Measurements from ENCODE around the gene RUNX1. TPM values are rescaled to one million over a fixed set of nuclear protein-coding genes. Genes with fewer than 3 reads are reported as not detected.

RUNX1 gene
- total and polyA plus RNA-seq, 10 of the 15 experiments (the other 5 are each of a cell fraction or from before 2014, with no cell fraction given): 0.90 to 15.2 (median 4.1) TPM

DNA sequence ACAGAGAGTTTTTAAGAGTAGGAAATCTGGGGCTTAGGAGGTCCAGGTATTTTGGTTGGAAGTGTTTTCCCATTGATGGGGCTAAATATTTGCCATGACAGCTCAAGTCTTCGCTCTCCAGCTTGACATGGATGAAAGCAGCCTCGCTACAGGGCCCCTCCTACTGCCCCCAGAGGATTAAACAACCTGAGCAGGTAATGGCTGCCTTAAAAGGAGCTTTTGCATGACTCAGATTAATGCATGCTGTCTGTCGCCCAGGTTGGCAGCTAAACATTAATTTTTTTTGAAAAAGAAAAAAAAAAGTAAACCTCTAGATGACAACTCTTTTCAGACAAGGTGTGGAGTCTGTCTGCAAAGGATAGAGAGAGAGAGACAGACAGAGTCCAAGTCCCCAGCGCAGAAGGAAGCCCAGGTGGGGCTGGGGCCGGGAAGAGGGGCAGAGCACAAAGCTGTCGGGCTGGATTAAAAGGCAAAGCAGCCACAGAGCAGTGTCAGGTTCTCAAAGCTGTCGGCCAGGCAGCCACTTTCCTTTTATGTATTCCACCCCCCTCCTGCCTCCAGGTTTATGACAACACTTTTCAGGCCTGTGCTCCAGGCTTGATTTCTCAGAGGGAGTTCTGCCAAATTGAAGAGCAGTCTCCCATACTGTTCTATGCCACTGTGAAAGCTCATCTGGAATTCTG, 252.4 kb downstream of the RUNX1 start:
- no peak for TF ChIP-seq ZNF24 (IDR thresholded peaks at IDR 0.05)

DNA sequence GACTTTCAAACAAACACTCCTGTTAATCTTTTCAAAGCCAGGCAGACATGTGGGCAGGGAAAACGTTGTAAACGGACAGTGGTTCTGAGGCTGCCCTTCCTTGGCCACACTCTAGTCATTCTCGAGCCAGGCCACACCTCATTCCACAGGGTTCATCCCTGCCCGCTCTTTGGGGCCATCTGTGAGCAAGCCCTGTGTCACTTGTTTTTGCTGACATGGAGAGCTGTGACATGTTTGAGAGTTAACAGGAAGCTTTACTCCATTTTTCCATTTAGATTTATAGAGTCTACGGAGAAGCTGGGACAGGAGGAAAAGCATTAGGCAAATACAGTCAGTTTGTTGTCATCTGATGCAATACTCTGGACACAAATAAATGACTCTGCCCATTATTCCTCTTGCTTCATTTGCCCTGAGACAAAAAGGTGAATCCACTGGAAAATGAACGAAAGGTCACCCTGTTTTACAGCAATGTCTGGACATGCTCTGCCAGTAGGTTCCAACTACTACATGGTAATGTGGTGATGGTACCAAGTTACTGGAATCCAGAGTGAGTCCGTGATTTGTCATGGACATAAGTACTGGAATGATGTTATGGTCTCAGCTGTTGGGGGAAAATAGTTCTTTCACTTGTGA, 253.4 kb downstream of the RUNX1 start:
- ChIA-PET RAD21 (ENCODE audit: unreplicated experiment) (interaction anchor here (0.9 kb wide), 1 partner anchor 94 kb away, joined by 4 read pairs; no protein-coding TSS in a partner anchor), POLR2A (no interaction called here), CTCF (no interaction called here), SMC1A (ENCODE audit: uncharacterized antibody, unreplicated experiment) (interaction anchor here (0.6 to 1.2 kb wide), 2 partner anchors 79 to 1350 kb away, joined by 3 read pairs; no protein-coding TSS in a partner anchor)
- Histone ChIP-seq H3K9me3 (replicated peaks; ENCODE audit: control insufficient read depth, insufficient read depth, low read length) (no peaks in the 10 kb centered on the region), H3K27me3 (replicated peaks in 1 of 2; ENCODE audit: control insufficient read depth in 2 of 2, insufficient read depth in 2 of 2, low read length in 1 of 2) (no peaks in the 10 kb centered on the region), H3K36me3 (ENCODE audit: control insufficient read depth in 2 of 2, insufficient read depth in 2 of 2, low read length in 1 of 2) (no peaks in the 10 kb centered on the region; a peak in 2 of 4 replicates), H3K4me1 (ENCODE audit: control insufficient read depth, insufficient read depth, low read length) (no peaks in the 10 kb centered on the region), H3K27ac (ENCODE audit: control insufficient read depth, insufficient read depth) (no peak overlapping the region), H3K4me3 (no peak overlapping the region), H3K4me2 (ENCODE audit: control insufficient read depth, insufficient read depth) (no peak overlapping the region), H3K9ac (ENCODE audit: control insufficient read depth, insufficient read depth, low read length) (no peak overlapping the region), H2AFZ (ENCODE audit: control insufficient read depth, low read depth, low read length) (no peak overlapping the region), H3K79me2 (ENCODE audit: control insufficient read depth, insufficient read depth, low read length) (no peaks in the 10 kb centered on the region), H4K20me1 (ENCODE audit: control insufficient read depth, insufficient read depth) (no peaks in the 10 kb centered on the region)
- WGBS (ENCODE audit: insufficient coverage, insufficient replicate concordance, low lambda C conversion rate, missing lambda C conversion rate): 73% methylated on average over 7 of the region's 7 CpGs
- no peak for ATAC-seq
- no TSS peak for BruUV-seq (replicated peaks)
- in situ Hi-C loops (cut with MboI): no loop called here
- intact Hi-C loops (cut with micrococcal nuclease; ENCODE audit: unreplicated experiment): no loop called here
- DNase-seq (ENCODE audit: low read depth, low spot score): no peak
- no peak for FAIRE-seq
- TF ChIP-seq ATF7 (IDR thresholded peaks at IDR 0.05; ENCODE audit: low read depth): no peak
- TF ChIP-seq SIN3A (IDR thresholded peaks at IDR 0.05; ENCODE audit: low read depth, low read length): no peak
- TF ChIP-seq, protein P1, sequence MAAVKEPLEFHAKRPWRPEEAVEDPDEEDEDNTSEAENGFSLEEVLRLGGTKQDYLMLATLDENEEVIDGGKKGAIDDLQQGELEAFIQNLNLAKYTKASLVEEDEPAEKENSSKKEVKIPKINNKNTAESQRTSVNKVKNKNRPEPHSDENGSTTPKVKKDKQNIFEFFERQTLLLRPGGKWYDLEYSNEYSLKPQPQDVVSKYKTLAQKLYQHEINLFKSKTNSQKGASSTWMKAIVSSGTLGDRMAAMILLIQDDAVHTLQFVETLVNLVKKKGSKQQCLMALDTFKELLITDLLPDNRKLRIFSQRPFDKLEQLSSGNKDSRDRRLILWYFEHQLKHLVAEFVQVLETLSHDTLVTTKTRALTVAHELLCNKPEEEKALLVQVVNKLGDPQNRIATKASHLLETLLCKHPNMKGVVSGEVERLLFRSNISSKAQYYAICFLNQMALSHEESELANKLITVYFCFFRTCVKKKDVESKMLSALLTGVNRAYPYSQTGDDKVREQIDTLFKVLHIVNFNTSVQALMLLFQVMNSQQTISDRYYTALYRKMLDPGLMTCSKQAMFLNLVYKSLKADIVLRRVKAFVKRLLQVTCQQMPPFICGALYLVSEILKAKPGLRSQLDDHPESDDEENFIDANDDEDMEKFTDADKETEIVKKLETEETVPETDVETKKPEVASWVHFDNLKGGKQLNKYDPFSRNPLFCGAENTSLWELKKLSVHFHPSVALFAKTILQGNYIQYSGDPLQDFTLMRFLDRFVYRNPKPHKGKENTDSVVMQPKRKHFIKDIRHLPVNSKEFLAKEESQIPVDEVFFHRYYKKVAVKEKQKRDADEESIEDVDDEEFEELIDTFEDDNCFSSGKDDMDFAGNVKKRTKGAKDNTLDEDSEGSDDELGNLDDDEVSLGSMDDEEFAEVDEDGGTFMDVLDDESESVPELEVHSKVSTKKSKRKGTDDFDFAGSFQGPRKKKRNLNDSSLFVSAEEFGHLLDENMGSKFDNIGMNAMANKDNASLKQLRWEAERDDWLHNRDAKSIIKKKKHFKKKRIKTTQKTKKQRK (IDR thresholded peaks at IDR 0.05; ENCODE audit: low read depth, low read length): no peak
- TF ChIP-seq, protein P2, sequence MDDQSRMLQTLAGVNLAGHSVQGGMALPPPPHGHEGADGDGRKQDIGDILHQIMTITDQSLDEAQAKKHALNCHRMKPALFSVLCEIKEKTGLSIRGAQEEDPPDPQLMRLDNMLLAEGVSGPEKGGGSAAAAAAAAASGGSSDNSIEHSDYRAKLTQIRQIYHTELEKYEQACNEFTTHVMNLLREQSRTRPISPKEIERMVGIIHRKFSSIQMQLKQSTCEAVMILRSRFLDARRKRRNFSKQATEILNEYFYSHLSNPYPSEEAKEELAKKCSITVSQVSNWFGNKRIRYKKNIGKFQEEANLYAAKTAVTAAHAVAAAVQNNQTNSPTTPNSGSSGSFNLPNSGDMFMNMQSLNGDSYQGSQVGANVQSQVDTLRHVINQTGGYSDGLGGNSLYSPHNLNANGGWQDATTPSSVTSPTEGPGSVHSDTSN (IDR thresholded peaks at IDR 0.05; ENCODE audit: insufficient replicate concordance, low read depth, low read length): no peak
- TF ChIP-seq TCF3 (IDR thresholded peaks at IDR 0.05; ENCODE audit: borderline replicate concordance, insufficient read depth, low read depth, low read length): no peak
- no peak for TF ChIP-seq SREBF2 (IDR thresholded peaks at IDR 0.05; ENCODE audit: low read length)
- TF ChIP-seq, protein P3, sequence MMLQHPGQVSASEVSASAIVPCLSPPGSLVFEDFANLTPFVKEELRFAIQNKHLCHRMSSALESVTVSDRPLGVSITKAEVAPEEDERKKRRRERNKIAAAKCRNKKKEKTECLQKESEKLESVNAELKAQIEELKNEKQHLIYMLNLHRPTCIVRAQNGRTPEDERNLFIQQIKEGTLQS (IDR thresholded peaks at IDR 0.05; ENCODE audit: borderline replicate concordance, extremely low read depth, low read depth, low read length): no peak
- no peak for TF ChIP-seq CHD1 (IDR thresholded peaks at IDR 0.05; ENCODE audit: low read depth, low read length)
- TF ChIP-seq RBBP5 (conservative IDR thresholded peaks at IDR 0.05): no peak
- TF ChIP-seq WRNIP1 (IDR thresholded peaks at IDR 0.05; ENCODE audit: borderline replicate concordance, low read depth, low read length): no peak

More for the DNA sequence above, 252.4 kb downstream of the RUNX1 start:
- Histone ChIP-seq H3K4me3 (no peak overlapping the region), H4K20me1 (ENCODE audit: control insufficient read depth, insufficient read depth) (no peaks in the 10 kb centered on the region), H2AFZ (ENCODE audit: control insufficient read depth, low read depth, low read length) (no peak overlapping the region), H3K4me1 (ENCODE audit: control insufficient read depth, insufficient read depth, low read length) (no peaks in the 10 kb centered on the region), H3K27me3 (replicated peaks in 1 of 2; ENCODE audit: control insufficient read depth in 2 of 2, insufficient read depth in 2 of 2, low read length in 1 of 2) (no peaks in the 10 kb centered on the region), H3K4me2 (ENCODE audit: control insufficient read depth, insufficient read depth) (no peak overlapping the region), H3K9me3 (replicated peaks; ENCODE audit: control insufficient read depth, insufficient read depth, low read length) (no peaks in the 10 kb centered on the region), H3K79me2 (ENCODE audit: control insufficient read depth, insufficient read depth, low read length) (no peaks in the 10 kb centered on the region), H3K9ac (ENCODE audit: control insufficient read depth, insufficient read depth, low read length) (no peak overlapping the region), H3K27ac (ENCODE audit: control insufficient read depth, insufficient read depth) (no peak overlapping the region), H3K36me3 (ENCODE audit: control insufficient read depth in 2 of 2, insufficient read depth in 2 of 2, low read length in 1 of 2) (no peaks in the 10 kb centered on the region; a peak in 2 of 4 replicates)
- ChIA-PET RAD21 (ENCODE audit: unreplicated experiment) (interaction anchor here (0.9 kb wide), 1 partner anchor 93 kb away, joined by 4 read pairs; no protein-coding TSS in a partner anchor), POLR2A (no interaction called here), SMC1A (ENCODE audit: uncharacterized antibody, unreplicated experiment) (interaction anchor here (0.6 to 1.3 kb wide), 3 partner anchors 69 to 164 kb away, joined by 3 to 4 read pairs (median 3); no protein-coding TSS in a partner anchor), CTCF (no interaction called here)
- intact Hi-C loops (cut with micrococcal nuclease; ENCODE audit: unreplicated experiment) (no loop called here), in situ Hi-C loops (cut with MboI) (no loop called here)
- DNase-seq (ENCODE audit: low read depth, low spot score): no peak
- no peak for FAIRE-seq
- no peak for ATAC-seq
- 79% methylated on average over 7 of the region's 7 CpGs for WGBS (ENCODE audit: insufficient coverage, insufficient replicate concordance, low lambda C conversion rate, missing lambda C conversion rate)
- no TSS peak for BruUV-seq (replicated peaks)

Data from GM12878 (cell line).